ENCODE data around the gene SRPK3. TPM values are rescaled to one million over a fixed set of nuclear protein-coding genes. Genes with fewer than 3 reads are reported as not detected.

The SRPK3 gene
- total RNA-seq, 1 donor from 2014 or later, result not detected

DNA sequence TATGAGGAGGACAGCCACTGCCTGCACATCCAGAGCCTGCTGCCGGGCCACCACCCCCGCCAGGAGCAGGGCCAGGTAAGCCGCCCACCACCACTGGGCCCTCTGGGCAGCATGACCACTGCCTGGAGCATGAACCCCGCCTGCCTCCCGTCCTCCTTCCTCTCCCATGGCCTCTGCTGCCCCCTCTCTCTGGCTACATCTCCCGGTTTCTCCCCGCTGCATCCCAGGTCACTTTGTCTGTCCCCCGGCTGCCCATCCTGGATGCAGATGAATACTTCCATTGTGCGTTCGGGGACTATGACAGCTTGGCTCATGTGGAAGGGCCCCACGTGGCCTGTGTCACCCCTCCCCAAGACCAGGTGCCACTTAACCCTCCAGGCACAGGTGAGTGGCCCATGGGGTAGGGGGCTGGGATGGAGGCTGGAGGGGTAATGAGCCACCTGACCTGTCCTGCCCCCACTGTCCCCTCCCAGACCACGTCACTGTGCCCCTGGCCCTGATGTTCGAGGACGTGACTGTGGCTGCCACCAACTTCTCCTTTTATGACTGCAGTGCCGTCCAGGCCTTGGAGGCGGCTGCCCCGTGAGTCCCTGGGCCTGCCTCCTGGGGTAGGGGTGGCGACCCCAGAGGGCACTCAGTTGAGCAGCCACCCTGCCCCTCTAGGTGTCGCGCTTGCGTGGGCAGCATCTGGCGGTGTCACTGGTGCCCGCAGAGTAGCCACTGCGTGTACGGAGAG, 10.8 kb upstream of the SRPK3 start:
- DNase-seq (ENCODE audit: extremely low read depth, low read depth, low spot score), result no peak

DNA sequence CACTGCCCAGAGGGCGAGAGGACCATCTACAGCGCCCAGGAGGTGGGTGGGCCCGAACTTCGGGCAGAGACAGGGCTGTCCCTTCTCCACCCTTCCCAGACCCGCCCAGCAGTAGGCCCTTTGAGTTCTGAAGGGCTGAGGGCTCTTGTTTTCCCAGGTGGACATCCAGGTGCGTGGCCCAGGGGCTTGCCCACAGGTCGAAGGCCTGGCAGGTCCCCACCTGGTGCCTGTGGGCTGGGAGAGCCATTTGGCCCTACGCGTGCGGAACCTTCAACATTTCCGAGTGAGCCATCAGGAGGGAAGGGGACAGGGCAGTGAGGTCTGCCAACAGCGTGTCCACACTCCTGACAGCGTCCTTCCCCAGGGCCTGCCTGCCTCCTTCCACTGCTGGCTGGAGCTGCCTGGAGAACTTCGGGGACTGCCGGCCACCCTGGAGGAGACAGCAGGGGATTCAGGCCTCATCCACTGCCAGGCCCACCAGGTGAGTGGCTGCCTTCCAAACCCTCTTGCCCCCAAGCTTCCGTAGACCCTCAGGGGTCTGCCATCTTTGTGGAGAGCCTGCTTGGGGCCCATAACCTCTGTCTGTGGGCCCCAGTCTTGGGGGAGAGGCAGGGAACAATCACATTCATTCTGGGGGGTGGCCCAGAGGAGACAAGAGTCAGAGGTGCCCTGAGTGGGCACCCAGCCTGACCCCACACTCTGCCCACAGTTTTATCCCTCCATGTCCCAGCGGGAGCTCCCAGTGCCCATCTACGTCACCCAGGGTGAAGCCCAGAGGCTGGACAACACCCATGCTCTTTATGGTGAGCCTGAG, 10.0 kb upstream of the SRPK3 start:
- DNase-seq (ENCODE audit: extremely low read depth, low read depth, low spot score), result no peak

DNA sequence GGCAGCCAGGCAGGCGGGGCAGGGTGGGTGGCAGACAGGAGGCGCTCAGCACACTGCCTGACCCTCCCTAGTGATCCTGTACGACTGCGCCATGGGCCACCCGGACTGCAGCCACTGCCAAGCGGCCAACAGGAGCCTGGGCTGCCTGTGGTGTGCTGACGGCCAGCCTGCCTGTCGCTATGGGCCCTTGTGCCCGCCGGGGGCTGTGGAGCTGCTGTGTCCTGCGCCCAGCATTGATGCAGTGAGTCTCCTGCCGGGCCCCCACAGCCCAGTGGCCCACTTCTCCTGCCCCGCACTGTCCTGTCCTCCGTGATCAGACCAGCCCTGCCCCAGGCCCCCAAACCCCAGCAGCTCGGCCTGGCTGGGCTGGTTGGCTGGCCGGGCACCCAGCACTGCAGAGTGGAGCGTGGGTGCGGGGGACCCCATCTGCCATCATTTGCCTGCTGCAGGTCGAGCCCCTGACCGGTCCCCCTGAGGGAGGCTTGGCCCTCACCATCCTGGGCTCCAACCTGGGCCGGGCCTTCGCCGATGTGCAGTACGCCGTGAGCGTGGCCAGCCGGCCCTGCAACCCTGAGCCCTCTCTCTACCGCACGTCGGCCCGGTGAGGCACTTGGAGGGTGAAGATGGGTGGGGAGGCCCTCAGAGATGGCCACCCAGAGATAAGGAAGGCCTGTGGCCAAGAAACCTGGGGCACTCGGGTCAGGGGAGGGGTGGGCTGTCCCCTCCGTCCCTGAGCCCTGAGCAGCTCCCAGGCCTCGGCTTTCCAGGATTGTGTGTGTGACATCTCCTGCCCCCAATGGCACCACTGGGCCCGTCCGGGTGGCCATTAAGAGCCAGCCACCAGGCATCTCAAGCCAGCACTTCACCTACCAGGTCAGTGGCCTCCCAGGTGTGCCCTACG, 9.2 kb upstream of the SRPK3 start:
- DNase-seq (ENCODE audit: extremely low read depth, low read depth, low spot score), result no peak

DNA sequence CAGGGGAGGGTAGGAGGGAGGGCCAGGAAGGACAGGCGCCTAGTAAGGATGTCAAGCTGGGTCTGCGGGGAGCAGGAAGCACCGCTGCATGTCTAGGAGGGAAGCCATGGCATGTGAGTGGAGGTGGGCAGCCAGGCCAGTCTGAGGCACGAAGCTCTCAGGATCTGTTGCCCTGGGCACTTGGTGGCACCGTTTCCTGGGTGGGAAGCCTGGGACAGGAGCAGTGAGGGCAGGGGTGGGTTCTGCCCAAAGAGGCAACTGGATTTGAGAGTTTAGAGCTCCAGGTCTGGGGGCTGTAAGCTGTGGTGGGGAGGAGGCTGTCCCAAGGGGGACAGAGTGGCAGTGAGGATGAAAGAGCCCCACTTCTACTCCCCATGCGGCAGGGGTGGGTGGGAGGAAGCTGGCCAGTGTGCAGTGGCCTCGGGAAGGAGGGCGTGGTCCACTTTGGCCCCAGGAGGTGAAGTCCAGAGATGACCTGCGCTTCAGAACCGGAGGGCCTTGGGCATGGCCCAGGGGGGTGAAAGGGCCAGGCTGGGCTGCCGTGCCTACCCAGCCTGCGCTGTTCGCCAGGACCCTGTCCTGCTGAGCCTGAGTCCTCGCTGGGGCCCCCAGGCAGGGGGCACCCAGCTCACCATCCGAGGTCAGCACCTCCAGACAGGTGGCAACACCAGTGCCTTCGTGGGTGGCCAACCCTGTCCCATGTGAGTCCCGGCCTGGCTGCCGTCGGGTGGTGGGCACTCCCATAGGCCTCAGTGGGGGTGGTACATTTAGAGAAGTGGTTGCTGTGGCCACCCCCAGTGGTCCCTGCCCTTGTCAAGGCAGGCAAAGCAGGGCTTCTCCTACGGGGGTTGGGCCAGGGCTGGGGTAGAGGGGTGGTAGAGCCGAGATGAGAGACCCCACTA, 8.3 kb upstream of the SRPK3 start:
- no peak for DNase-seq (ENCODE audit: extremely low read depth, low read depth, low spot score)

DNA sequence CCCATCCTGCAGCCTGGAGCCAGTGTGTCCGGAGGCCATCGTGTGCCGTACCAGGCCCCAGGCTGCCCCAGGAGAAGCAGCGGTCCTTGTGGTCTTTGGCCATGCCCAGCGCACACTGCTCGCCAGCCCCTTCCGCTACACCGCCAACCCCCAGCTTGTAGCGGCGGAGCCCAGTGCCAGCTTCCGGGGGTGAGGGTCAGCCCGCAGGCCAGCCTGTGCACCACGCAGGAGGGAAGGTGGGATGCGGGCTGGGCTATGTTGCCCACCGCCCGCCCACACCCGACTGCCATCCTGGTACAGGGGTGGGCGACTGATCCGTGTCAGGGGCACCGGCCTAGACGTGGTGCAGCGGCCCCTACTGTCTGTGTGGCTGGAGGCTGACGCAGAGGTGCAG, 7.6 kb upstream of the SRPK3 start:
- no peak for DNase-seq (ENCODE audit: extremely low read depth, low read depth, low spot score)

DNA sequence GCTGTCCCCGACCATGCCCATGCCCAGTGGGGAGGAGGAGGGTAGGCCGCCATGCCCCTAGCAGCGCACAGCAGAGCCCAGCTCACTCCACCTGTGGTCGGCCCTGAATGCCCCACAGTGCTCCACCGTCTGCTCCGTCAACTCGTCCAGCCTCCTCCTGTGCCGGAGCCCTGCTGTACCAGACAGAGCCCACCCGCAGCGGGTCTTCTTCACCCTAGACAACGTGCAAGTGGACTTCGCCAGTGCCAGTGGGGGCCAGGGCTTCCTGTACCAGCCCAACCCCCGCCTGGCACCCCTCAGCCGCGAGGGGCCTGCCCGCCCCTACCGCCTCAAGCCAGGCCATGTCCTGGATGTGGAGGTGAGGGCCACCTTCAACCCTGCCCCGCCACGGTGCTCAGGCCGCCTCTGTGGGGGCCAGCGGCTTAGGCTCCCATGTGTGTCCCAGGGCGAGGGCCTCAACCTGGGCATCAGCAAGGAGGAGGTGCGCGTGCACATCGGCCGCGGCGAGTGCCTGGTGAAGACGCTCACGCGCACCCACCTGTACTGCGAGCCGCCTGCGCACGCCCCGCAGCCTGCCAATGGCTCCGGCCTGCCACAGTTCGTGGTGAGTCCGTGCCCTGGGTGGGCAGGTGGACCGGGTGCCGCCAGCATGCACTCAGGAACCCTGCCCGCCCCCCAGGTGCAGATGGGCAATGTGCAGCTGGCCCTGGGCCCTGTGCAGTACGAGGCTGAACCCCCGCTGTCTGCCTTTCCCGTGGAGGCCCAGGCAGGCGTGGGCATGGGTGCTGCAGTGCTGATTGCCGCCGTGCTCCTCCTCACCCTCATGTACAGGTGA, 6.9 kb upstream of the SRPK3 start:
- DNase-seq (ENCODE audit: extremely low read depth, low read depth, low spot score), result no peak

- no peak for DNase-seq (ENCODE audit: extremely low read depth, low read depth, low spot score)
Measured at GRCh38 chrX:153774576-153775292, 6.1 kb upstream of the SRPK3 start.

- DNase-seq (ENCODE audit: extremely low read depth, low read depth, low spot score), result no peak
Measured at GRCh38 chrX:153775293-153776119, 5.3 kb upstream of the SRPK3 start.

GRCh38 chrX:153776120-153776599, 4.7 kb upstream of the SRPK3 start:
- no peak for DNase-seq (ENCODE audit: extremely low read depth, low read depth, low spot score)

- no peak for DNase-seq (ENCODE audit: extremely low read depth, low read depth, low spot score)
Measured at GRCh38 chrX:153776611-153777045, 4.2 kb upstream of the SRPK3 start.

- no peak for DNase-seq (ENCODE audit: extremely low read depth, low read depth, low spot score)
Measured at GRCh38 chrX:153777261-153778090, 3.4 kb upstream of the SRPK3 start.

DNA sequence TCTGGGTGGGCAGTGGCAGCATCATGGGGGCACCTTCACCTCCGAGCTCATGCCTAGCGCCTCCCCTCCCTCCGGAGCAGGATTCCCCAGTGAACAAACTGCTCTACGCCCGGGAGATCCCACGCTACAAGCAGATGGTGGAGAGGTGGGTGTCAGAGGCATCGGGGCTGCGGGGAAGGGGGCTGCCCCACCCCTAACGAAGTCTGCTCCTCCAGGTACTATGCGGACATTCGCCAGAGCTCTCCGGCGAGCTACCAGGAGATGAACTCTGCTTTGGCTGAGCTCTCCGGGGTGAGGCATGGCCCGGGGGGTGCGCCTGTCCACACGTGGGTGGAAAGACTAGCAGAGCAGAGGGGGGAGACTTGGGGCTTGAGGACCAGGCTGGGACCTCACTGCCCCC, 2.7 kb upstream of the SRPK3 start:
- DNase-seq (ENCODE audit: extremely low read depth, low read depth, low spot score), result no peak

DNA sequence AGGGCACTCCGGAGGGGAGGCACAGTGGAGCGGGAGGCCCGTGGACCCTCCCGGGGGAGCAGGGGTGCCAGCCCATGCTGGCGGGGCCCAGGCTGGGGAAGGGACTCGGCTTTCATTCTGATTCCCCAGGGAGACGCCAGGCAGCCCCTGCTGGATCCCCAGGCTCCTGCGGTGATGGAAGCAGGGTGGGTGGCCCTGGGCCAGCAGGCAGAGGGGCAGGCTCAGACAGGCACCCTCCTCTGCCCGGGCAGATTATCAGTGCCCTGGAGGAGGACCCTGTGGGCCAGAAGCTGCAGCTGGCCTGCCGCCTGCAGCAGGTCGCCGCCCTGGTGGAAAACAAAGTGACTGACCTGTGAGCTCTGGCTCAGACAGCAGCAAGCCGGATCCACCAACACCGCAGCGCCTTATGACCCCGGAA, 2.1 kb upstream of the SRPK3 start:
- DNase-seq (ENCODE audit: extremely low read depth, low read depth, low spot score), result no peak

GRCh38 chrX:153779891-153780677, 757 bp upstream of the SRPK3 start:
- no peak for DNase-seq (ENCODE audit: extremely low read depth, low read depth, low spot score)

- no peak for DNase-seq (ENCODE audit: extremely low read depth, low read depth, low spot score)
Measured at GRCh38 chrX:153781428-153782047, 697 bp downstream of the SRPK3 start.
